Activated T-helper 9 cell treated with anti-CD3 and anti-CD28 coated beads, Interleukin-2, amount 50 U/mL, for 16 hours (primary cell): ENCODE results near the gene TOMM22.

Experiments
- DNase-seq: peaks from one replicate; pipeline ENCODE4 v3.0.0-alpha.2; 2020; ENCODE audit warnings: low read depth

The TOMM22 gene

GRCh38 chr22:38715176-38715764, 33.5 kb downstream of the TOMM22 start:
- no peak for DNase-seq

DNA sequence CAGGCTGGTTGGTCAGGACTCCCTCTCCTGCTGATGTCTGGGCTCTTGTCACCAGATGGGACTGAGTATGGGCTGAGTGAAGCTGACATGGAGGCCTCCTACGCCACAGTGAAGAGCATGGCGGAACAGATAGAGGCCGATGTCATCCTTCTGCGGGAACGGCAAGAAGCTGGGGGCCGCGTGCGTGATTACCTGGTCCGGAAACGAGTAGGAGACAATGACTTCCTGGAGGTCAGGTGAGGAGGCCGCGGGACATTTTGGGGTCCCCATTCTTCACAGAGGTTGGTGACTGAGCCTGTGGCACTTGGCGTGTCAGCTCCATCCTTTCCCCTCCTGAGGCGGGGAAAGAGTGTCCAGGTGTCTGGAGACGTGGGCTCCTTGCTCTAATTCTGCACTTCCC, 34.1 kb downstream of the TOMM22 start:
- no peak for DNase-seq

DNA sequence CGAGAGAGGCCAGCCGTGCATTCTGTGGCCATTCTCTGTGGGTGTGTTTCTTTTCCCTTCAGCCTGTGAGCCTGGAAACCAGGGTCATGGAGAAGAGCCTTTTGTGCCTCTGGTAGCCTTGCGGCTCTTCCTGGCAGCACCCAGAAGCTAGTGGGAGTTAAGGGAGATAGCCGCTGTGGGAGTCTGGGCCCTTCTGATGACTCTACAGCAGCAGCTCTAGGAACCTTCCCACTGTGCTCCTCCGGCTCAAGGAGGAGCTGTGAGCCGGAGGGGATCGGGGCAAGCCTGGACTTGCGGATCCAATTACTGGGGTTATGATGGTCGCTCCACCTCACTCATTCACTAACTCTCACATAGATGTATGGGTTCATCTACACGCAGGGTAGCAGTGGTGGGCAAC, 34.5 kb downstream of the TOMM22 start:
- DNase-seq, result no peak

- no peak for DNase-seq
These were observed 35.1 kb downstream of the TOMM22 start for GRCh38 chr22:38716826-38717225.

- no peak for DNase-seq
These were observed 35.5 kb downstream of the TOMM22 start for GRCh38 chr22:38717244-38717643.

DNA sequence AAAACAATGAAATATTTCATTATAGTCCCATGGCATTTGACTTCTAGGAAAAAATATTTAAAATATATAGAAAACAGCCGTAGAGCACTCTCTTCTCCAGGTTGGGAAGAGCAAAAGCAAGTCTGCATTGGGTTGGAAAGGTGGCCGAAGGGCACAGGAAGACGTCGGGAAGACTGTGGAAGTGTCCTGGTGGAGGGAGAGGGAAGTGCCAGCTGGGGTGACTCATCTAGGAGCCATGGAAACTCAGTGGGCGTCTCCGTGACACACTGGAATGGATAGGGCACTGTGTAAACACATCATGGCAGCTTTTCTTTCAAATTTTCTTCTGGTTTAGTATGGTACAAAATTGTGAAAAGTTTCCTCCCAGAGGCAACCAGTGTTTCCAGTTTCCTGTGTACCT, 36.7 kb downstream of the TOMM22 start:
- DNase-seq, result no peak

DNA sequence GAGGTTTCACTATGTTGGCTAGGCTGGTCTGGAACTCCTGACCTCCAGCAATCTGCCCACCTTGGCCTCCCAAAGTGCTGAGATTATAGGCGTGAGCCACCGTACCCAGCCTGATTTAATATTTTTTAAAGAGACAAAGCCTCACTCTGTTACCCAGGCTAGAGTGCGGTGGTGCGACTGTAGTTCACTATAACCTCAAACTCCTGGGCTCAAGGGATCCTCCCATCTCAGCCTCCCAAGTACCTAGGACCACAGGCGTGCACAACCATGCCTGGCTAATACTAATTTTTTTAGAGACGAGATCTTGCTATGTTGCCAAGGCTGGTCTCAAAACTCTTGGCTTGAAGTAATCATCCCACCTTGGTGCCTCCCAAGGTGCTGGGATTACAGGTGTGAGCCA, 37.4 kb downstream of the TOMM22 start:
- DNase-seq, result no peak

- DNase-seq, result no peak
These were observed 38.6 kb downstream of the TOMM22 start for GRCh38 chr22:38720350-38720749.

GRCh38 chr22:38721551-38721950, 39.8 kb downstream of the TOMM22 start:
- no peak for DNase-seq

GRCh38 chr22:38724176-38724575, 42.4 kb downstream of the TOMM22 start:
- no peak for DNase-seq

- no peak for DNase-seq
These were observed 43.3 kb downstream of the TOMM22 start for GRCh38 chr22:38724926-38725571.

- no peak for DNase-seq
These were observed 44.3 kb downstream of the TOMM22 start for GRCh38 chr22:38725900-38726655.

DNA sequence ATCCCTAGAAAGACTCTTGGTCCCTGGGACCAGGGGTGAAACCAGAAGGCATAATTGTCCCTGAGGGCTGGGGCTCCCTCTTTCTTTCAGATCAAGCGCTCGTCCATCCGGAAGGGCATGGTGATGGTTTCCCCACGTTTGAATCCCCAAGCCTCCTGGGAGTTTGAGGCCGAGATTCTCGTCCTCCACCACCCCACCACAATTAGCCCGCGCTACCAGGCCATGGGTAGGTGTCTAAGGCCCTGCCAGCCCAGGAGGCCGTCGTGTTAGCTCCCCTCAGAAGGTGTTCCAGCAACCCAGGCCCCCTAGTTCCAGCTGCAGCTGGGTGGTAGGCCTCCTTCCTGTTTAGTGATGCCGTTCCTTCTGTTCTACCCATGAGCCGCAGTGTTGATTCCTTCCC, 45.4 kb downstream of the TOMM22 start:
- DNase-seq, result no peak

GRCh38 chr22:38727530-38728451, 46.0 kb downstream of the TOMM22 start:
- DNase-seq, result no peak

DNA sequence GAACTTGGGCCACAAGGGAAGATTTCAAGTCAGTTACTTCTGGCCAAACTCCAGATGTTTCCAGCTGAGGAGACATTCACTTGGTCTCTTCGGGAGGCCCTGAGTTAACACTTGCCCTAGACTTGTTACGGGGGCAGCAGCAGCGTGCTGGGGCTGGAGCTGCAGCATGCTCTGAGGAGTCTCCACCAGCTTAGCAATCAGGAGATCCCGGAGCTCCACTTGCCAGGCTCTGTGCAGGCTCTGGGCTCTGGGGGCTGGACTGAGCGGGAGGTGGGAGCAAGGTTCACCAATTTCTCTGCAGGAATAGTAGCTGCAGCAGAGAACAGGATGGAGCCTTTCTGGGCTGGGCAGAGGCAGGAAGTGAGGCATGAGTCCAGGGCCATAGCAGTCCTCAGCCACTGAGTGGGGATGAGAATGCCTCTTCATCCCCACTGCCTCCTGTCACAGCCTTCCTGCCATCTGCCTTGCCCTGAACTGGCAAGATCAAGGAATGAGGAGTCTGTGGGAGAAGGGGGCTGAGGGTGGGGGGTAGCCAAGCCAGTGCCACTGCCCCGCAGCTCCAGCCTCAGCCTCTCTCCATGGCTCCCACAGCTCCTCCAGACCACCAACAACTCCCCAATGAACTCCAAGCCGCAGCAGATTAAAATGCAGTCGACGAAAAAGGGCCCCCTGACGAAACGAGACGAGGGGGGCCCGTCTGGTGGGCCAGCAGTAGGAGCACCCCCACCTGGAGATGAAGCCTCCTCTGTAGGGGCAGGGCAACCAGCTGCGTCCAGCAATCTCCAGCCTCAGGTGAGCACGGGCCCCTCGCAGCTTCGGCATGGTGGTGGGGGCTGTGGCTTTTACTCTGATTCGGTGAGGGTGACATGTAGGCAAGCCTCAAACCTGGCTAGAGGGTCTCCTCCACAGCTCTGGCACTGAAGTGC, 47.4 kb downstream of the TOMM22 start:
- no peak for DNase-seq

GRCh38 chr22:38729946-38730345, 48.2 kb downstream of the TOMM22 start:
- DNase-seq, result no peak

DNA sequence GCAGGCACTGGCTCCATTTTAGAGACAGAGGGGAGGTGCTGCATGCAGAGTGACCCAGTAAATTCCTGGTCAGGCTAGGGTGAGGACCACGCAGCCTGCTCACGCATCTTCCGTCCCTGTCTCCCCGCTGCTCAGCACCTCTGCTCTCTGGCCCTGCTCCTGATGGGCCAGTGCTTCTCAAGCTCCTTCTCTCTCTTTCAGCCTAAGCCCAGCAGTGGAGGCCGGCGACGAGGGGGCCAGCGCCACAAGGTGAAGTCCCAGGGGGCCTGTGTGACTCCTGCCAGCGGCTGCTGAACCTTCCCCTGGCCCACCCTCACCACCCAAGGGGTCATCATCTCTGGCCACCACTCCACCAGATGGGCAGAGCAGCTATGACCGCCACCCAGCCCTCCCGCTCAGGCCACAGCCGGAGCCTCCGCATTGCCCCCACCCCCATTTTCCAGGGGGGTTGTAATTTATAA, 48.7 kb downstream of the TOMM22 start:
- no peak for DNase-seq

DNA sequence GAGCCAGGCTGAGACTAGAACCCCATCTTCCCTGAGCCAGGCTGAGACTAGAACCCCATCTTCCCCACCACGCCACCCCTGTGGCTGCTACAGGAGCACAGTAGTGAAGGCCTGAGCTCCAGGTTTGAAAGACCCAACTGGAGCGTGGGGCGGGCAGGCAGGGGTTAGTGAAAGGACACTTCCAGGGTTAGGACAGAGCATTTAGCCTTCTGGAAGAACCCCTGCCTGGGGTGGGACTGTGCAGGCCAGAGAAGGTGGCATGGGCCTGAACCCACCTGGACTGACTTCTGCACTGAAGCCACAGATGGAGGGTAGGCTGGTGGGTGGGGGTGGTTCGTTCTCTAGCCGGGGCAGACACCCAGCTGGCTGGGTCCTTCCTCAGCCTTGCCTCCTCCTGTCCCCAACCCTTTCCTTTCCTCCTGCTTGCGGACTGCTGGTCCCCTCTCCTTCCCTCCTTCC, 50.0 kb downstream of the TOMM22 start:
- DNase-seq, result no peak

DNA sequence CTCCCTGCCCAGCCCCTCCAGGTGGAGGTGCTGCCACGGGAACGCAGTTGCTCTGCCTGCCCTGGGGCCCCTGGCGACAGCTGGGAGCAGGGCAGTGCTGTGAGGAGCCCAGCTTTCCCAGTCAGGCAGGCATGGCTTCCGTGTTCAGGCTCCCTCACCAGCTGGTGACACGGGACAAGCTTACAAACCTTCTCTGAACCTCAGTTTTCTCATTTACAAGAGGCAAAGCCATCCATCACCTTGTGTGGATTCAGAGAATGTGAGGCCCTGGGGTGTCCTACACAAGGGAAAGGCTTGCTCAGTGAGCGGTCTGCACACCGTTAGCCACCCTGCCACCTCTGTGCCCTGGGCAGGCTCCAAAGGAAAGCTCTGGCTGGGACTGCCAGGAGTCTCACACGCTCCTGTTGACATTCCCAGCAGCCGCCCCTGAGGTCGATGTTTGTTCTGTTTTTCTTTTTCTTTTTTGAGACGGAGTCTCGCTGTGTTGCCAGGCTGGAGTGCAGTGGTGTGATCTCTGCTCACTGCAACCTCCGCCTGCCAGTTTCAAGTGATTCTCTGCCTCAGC, 50.6 kb downstream of the TOMM22 start:
- DNase-seq, result no peak

DNA sequence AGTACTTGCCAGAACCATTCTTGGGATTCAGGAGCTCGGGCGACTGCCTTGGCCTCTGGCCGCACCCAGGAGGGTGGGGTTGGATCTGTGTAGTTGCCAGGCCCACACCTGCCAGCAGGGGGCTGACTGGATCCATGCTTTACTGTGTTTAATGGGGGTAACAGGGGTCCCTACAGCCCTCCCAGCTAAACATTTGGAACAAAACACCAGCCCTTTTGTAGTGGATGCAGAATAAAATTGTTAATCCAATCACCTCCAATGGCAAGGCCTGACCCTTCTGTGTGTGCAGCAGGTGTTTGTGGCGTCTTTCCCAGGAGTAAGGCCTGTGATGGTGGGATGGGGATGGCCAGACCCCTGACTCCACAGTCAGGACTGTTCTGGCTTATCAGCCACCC, 51.6 kb downstream of the TOMM22 start:
- peak; percentile 41 for DNase-seq
